Endothelial cell of umbilical vein (primary cell): ENCODE results near the gene UCMA. TPM values are rescaled to one million over a fixed set of nuclear protein-coding genes. Genes with fewer than 3 reads are reported as not detected.
"Not testable (repeated sequence)": the region's sequence is repeated elsewhere in the genome, so short reads cannot be mapped to it uniquely, and the experiment has no call there.

Experiments used
- BruUV-seq: library from RNA; stranded (reverse); fragments of 400-500 nt; replicated peaks from 2 replicates; lab custom pipeline; 2021; lab: Mats Ljungman, UMichigan
- CTCF ChIA-PET: fragments of 300-600, 350-600 bp; sonication (Branson Sonifier 250); formaldehyde crosslinking; loops from one replicate; lab custom pipeline; 2021; ENCODE audit warnings: antibody characterized with exemption, inconsistent platforms; lab: Charles Lee
- POLR2A ChIA-PET: fragments of 300-600, 350-600 bp; sonication (Branson Sonifier 250); formaldehyde crosslinking; loops from one replicate; lab custom pipeline; 2021; ENCODE audit warnings: antibody characterized with exemption, inconsistent platforms; lab: Charles Lee
- DNase-seq: peaks from one replicate; pipeline ENCODE4 v3.0.0-alpha.2; 2011; ENCODE audit warnings: low read depth, low spot score
- FAIRE-seq: peaks from 2 replicates; lab custom pipeline; 2011; peaks lifted over from hg19 to GRCh38; lab: Jason Lieb, UNC
- H2AFZ ChIP-seq: 2 replicates; pipeline ENCODE4 v1.6.0; 2012; ENCODE audit warnings: low read depth, low read length, control low read depth, inconsistent platforms
- H3K27ac ChIP-seq: 2 replicates; pipeline ENCODE4 v1.5.1; 2011; ENCODE audit warnings: low read depth, mild to moderate bottlenecking, control low read depth, low read length, moderate library complexity; ENCODE audit not compliant: insufficient read depth
- H3K27me3 ChIP-seq, 2 experiments: 2 replicates each; pipeline versions ENCODE4 v1.6.0 to v1.6.1; 2011; ENCODE audit warnings: low read length in 2 of 2, mixed read lengths in 1 of 2; ENCODE audit not compliant: control insufficient read depth in 2 of 2, insufficient read depth in 2 of 2
- H3K36me3 ChIP-seq, 2 experiments: 2 replicates in 1 of 2; 3 replicates in 1 of 2; pipeline ENCODE4 v1.5.1; 2011; ENCODE audit warnings: low read length in 2 of 2, mild to moderate bottlenecking in 1 of 2, moderate library complexity in 1 of 2; ENCODE audit not compliant: control insufficient read depth in 2 of 2, insufficient read depth in 2 of 2; ENCODE audit errors: extremely low read depth in 1 of 2
- H3K4me1 ChIP-seq: 3 replicates; pipeline ENCODE4 v1.5.1; 2011; ENCODE audit warnings: mild to moderate bottlenecking, low read length; ENCODE audit not compliant: control insufficient read depth, insufficient read depth; ENCODE audit errors: extremely low read depth
- H3K4me2 ChIP-seq: 2 replicates; pipeline ENCODE4 v1.6.1; 2011; ENCODE audit warnings: low read length, control low read depth, mixed read lengths; ENCODE audit not compliant: insufficient read depth
- H3K4me3 ChIP-seq, 3 experiments: fragments of 200-600 bp in 1 of 3; sonication (generic), shearing (Covaris generic) in 1 of 3; replicated peaks in 1 of 3; 2 replicates each; pipeline ENCODE4 v1.5.1; 2011 to 2016; ENCODE audit warnings: control low read depth in 3 of 3, low read length in 3 of 3, mild to moderate bottlenecking in 2 of 3, inconsistent platforms in 1 of 3, low read depth in 1 of 3, moderate library complexity in 1 of 3; ENCODE audit not compliant: insufficient read depth in 1 of 3
- H3K79me2 ChIP-seq: 2 replicates; pipeline ENCODE4 v1.6.0; 2012; ENCODE audit warnings: low read length, inconsistent platforms; ENCODE audit not compliant: control insufficient read depth, insufficient read depth
- H3K9ac ChIP-seq: replicated peaks from 2 replicates; pipeline ENCODE3; 2011; ENCODE audit warnings: low read length, control low read depth; ENCODE audit not compliant: insufficient read depth; ENCODE audit errors: extremely low read depth
- H3K9me1 ChIP-seq: replicated peaks from 3 replicates; pipeline ENCODE4 v1.6.0; 2011; ENCODE audit warnings: mild to moderate bottlenecking, low read length; ENCODE audit not compliant: control insufficient read depth, insufficient read depth; ENCODE audit errors: extremely low read depth
- H3K9me3 ChIP-seq: replicated peaks from 2 replicates; pipeline ENCODE4 v1.5.1; 2012; ENCODE audit warnings: low read length, inconsistent platforms; ENCODE audit not compliant: control insufficient read depth, insufficient read depth
- H4K20me1 ChIP-seq: replicated peaks from 2 replicates; pipeline ENCODE3; 2011; ENCODE audit warnings: mild to moderate bottlenecking, low read length; ENCODE audit not compliant: control insufficient read depth, insufficient read depth; ENCODE audit errors: extremely low read depth
- POLR2A ChIP-seq: IDR thresholded peaks from 2 replicates; pipeline ENCODE4 v1.6.1; 2012; ENCODE audit warnings: low read depth, mild to moderate bottlenecking, control low read depth, low read length
- dilution Hi-C: fragments of 300-500 bp; cut with MboI; formaldehyde crosslinking; loops from one replicate; pipeline ENCODE4 v1.15.0; 2019; ENCODE audit warnings: low sequenced_read_pairs; ENCODE audit not compliant: extremely low pct_ligation_motif_present
- intact Hi-C: fragments of 100-400 bp; cut with micrococcal nuclease; formaldehyde crosslinking; loops from one replicate; pipeline ENCODE4 v1.10.0; 2022
- polyA plus RNA-seq, 4 experiments: library from polyadenylated mRNA; depleted of rRNA in 3 of 4; stranded (reverse) in 3 of 4; unstranded in 1 of 4; fragments of >200 nt; gene quantifications; 2 replicates each; pipeline versions ENCODE4 v1.2.1 to v1.2.3, GENCODE V29; 2011 to 2012; ENCODE audit warnings: missing spikeins in 1 of 4
- total RNA-seq: library from RNA; stranded (reverse); gene quantifications from 2 replicates; pipeline ENCODE4 v1.2.3, GENCODE V29; 2021
- TF ChIP-seq, protein P1 (sequence below): IDR thresholded peaks from 2 replicates; pipeline ENCODE4 v1.6.1; 2011; ENCODE audit not compliant: insufficient read depth, insufficient read length
- TF ChIP-seq, protein P2 (sequence below), 2 donors: IDR thresholded peaks; 1 replicate in 1 of 2; 2 replicates in 1 of 2; pipeline ENCODE4 v1.5.1; 2011; ENCODE audit warnings: low read length in 2 of 2, mild to moderate bottlenecking in 2 of 2, moderate library complexity in 2 of 2, control low read depth in 1 of 2, inconsistent platforms in 1 of 2, low read depth in 1 of 2; ENCODE audit not compliant: insufficient read depth in 1 of 2; ENCODE audit errors: extremely low read depth in 1 of 2

The UCMA gene
- total and polyA plus RNA-seq, 2 donors (not counting 3 experiments of a cell fraction or from before 2014, with no cell fraction given), result not detected

DNA sequence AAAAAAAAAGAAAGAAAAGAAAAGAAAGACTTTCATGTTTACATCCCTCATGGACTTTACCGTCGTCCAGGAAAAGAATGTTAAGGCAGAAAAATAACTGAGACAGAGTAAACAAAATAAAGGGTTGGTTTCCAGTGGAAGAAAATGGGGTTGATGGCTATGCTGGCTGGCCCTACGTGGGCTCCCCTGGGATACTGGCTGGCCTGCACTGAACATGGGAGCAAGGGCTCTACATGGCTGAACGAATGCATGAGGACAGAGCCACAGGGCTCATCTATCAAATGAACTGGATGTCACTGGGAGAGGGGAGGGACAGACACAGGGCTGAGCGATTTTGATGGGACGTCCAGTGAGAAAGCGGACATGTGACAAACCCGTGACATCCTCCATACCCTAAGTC is 2.5 kb upstream of the UCMA start:
- Histone ChIP-seq H3K9me3 (no peaks in the 10 kb centered on the region), H3K27me3 (peaks cover 0 to 4% of the 10 kb centered on the region in 2 experiments), H2AFZ (no peak overlapping the region), H3K79me2 (no peaks in the 10 kb centered on the region), H3K27ac (no peak overlapping the region), H3K4me3 (no peak overlapping the region), H3K4me1 (no peaks in the 10 kb centered on the region), H3K4me2 (no peak overlapping the region), H3K36me3 (no peaks in the 10 kb centered on the region), H3K9me1 (no peaks in the 10 kb centered on the region), H4K20me1 (no peaks in the 10 kb centered on the region), H3K9ac (no peak overlapping the region)
- ChIA-PET POLR2A (no interaction called here), CTCF (no interaction called here)
- no peak for FAIRE-seq
- dilution Hi-C loops, result no loop called here
- intact Hi-C loops, result no loop called here
- no peak for DNase-seq
- no peak for TF ChIP-seq POLR2A
- TF ChIP-seq, protein P1, sequence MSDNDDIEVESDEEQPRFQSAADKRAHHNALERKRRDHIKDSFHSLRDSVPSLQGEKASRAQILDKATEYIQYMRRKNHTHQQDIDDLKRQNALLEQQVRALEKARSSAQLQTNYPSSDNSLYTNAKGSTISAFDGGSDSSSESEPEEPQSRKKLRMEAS, result no peak
- TF ChIP-seq, protein P2, sequence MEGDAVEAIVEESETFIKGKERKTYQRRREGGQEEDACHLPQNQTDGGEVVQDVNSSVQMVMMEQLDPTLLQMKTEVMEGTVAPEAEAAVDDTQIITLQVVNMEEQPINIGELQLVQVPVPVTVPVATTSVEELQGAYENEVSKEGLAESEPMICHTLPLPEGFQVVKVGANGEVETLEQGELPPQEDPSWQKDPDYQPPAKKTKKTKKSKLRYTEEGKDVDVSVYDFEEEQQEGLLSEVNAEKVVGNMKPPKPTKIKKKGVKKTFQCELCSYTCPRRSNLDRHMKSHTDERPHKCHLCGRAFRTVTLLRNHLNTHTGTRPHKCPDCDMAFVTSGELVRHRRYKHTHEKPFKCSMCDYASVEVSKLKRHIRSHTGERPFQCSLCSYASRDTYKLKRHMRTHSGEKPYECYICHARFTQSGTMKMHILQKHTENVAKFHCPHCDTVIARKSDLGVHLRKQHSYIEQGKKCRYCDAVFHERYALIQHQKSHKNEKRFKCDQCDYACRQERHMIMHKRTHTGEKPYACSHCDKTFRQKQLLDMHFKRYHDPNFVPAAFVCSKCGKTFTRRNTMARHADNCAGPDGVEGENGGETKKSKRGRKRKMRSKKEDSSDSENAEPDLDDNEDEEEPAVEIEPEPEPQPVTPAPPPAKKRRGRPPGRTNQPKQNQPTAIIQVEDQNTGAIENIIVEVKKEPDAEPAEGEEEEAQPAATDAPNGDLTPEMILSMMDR (IDR thresholded peaks at IDR 0.05; ENCODE audit: extremely low read depth in 1 of 2, insufficient read depth in 1 of 2, low read depth in 1 of 2, low read length in 2 of 2), result no peak
- BruUV-seq, result no TSS peak

DNA sequence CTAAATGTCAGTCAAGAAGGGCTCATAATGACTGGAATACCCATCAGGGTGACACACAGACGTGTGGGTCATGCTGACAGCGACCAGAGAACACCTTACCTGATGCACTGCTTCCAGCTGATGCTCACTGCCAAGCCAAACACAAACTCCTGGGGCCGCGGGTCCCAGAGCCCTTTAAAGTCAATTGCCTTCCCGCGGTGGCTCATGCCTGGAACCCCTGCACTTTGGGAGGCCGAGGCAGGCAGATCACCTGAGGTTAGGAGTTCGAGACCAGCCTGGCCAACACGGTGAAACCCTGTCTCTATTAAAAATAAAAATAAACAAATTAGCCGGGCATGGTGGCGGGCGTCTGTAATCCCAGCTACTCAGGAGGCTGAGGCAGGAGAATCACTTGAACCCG is 562 bp upstream of the UCMA start:
- H3K27me3 ChIP-seq, H3K4me2 ChIP-seq, H3K9ac ChIP-seq, CTCF ChIA-PET, H3K79me2 ChIP-seq, BruUV-seq, dilution Hi-C loops, H4K20me1 ChIP-seq, intact Hi-C loops, DNase-seq, H2AFZ ChIP-seq, H3K27ac ChIP-seq, H3K36me3 ChIP-seq, FAIRE-seq, POLR2A ChIA-PET, H3K4me1 ChIP-seq, H3K4me3 ChIP-seq, H3K9me1 ChIP-seq, H3K9me3 ChIP-seq: not testable (repeated sequence)
